GM13977 (cell line): ENCODE results near the gene DOK7.

Experiments used
- DNase-seq: peaks from one replicate; pipeline ENCODE4 v3.0.0; 2012; ENCODE audit warnings: low spot score
- in situ Hi-C: fragments of 300-500 bp; cut with MboI; formaldehyde crosslinking; loops from one replicate; pipeline ENCODE4 v1.12.0; 2022; ENCODE audit warnings: low sequenced_read_pairs, low pct_unique_long_range_greater_than_20kb, mixed read lengths, inconsistent platforms; ENCODE audit not compliant: unreplicated experiment
- TF ChIP-seq, protein P1 (sequence below): IDR thresholded peaks from 2 replicates; pipeline ENCODE4 v1.5.1; 2012; ENCODE audit warnings: mild to moderate bottlenecking, control low read depth; ENCODE audit not compliant: insufficient read depth; ENCODE audit errors: extremely low read depth, missing control alignments

The DOK7 gene

GRCh38 chr4:3524349-3524748, 61.2 kb downstream of the DOK7 start:
- no peak for DNase-seq
- TF ChIP-seq, protein P1, sequence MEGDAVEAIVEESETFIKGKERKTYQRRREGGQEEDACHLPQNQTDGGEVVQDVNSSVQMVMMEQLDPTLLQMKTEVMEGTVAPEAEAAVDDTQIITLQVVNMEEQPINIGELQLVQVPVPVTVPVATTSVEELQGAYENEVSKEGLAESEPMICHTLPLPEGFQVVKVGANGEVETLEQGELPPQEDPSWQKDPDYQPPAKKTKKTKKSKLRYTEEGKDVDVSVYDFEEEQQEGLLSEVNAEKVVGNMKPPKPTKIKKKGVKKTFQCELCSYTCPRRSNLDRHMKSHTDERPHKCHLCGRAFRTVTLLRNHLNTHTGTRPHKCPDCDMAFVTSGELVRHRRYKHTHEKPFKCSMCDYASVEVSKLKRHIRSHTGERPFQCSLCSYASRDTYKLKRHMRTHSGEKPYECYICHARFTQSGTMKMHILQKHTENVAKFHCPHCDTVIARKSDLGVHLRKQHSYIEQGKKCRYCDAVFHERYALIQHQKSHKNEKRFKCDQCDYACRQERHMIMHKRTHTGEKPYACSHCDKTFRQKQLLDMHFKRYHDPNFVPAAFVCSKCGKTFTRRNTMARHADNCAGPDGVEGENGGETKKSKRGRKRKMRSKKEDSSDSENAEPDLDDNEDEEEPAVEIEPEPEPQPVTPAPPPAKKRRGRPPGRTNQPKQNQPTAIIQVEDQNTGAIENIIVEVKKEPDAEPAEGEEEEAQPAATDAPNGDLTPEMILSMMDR = no peak
- in situ Hi-C loops = no loop called here

GRCh38 chr4:3524920-3525319, 61.8 kb downstream of the DOK7 start:
- no peak for DNase-seq
- in situ Hi-C loops = no loop called here
- TF ChIP-seq, protein P1 = no peak

- TF ChIP-seq, protein P1 = no peak
- no peak for DNase-seq
- in situ Hi-C loops = no loop called here
Observed at GRCh38 chr4:3525532-3526430, 62.7 kb downstream of the DOK7 start.

GRCh38 chr4:3526456-3526855, 63.4 kb downstream of the DOK7 start:
- TF ChIP-seq, protein P1 = no peak
- in situ Hi-C loops = no loop called here
- DNase-seq = no peak

GRCh38 chr4:3527101-3527913, 64.2 kb downstream of the DOK7 start:
- DNase-seq = no peak
- in situ Hi-C loops = no loop called here
- TF ChIP-seq, protein P1 = no peak

DNA sequence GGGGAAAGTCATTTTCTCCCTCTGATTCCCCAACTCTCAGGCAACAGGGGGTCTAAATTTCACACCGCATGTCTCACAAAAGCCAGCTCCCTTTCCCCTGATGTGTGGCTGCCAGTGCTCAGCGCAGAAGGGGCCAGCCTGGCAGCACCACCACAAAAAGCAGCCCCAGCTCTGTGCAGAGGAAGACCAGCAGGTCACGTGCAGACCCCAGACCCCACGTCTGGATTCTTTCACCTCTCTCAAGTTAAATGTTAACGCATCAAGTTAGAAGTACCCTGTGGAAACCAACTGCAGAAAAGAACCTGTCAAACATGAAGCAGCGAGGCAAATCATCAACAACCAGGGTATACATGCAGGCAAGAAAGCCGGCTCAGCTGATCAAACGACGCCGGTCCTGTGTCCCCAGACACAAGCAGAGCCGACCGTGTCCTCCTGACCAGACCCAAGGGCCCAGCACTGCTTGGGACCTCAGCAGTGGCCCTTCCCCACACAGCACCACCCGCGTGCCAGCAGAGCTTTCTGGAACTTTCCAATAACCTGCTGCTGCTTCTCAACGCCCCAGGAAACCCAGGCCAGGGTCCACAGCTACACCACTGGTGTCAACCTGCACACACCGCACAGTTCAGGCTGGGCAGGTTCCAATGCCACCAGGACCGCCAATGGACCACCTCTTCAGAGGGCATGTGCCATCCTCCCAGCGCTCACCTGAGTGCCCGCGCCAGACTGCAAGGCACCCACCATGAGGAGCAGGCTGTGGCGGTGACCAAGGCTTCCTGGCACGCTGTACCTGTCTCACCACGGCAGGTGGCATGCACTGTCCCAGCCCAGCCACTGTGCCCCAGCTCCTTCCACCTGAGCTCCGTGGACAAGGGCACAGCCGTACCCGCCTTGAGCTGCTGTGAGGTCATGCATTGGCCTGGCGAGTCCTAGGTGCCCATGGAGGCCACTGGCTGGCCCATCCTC, 65.1 kb downstream of the DOK7 start:
- in situ Hi-C loops = no loop called here
- no peak for DNase-seq
- TF ChIP-seq, protein P1 = no peak
